WTC11 (cell line): ENCODE data around the gene FAM111A. TPM values are rescaled to one million over a fixed set of nuclear protein-coding genes. Genes with fewer than 3 reads are reported as not detected.

Experiments
- ATAC-seq: fragments of 200-7000 bp; cut with Tn5 transposase; 2 replicates; pipeline ENCODE4 v1.10.0; 2021; ENCODE audit warnings: mild to moderate bottlenecking, moderate library complexity
- CTCF ChIA-PET: fragments of 300-600 bp; sonication (Branson Sonifier 250); formaldehyde crosslinking; loops from one replicate; lab custom pipeline; 2021; ENCODE audit warnings: antibody characterized with exemption; lab: Charles Lee
- POLR2A ChIA-PET: fragments of 350-600 bp; sonication (Branson Sonifier 250); formaldehyde crosslinking; loops from one replicate; lab custom pipeline; 2021; ENCODE audit warnings: antibody characterized with exemption; lab: Charles Lee
- DNase-seq: peaks from one replicate; pipeline ENCODE4 v3.0.0; 2021; ENCODE audit warnings: low spot score
- H3K27ac Mint-ChIP-seq: 2 replicates; pipeline ENCODE4 v1.8.0; 2021; ENCODE audit warnings: mixed read lengths
- H3K27me3 Mint-ChIP-seq: 2 replicates; pipeline ENCODE4 v1.8.0; 2021; ENCODE audit warnings: low read depth, mild to moderate bottlenecking, moderate library complexity, mixed read lengths
- H3K36me3 Mint-ChIP-seq: 2 replicates; pipeline ENCODE4 v1.8.0; 2021; ENCODE audit warnings: mixed read lengths
- H3K4me1 Mint-ChIP-seq: 2 replicates; pipeline ENCODE4 v1.8.0; 2022; ENCODE audit warnings: mixed read lengths
- H3K4me3 Mint-ChIP-seq: 2 replicates; pipeline ENCODE4 v1.8.0; 2021; ENCODE audit warnings: mild to moderate bottlenecking, moderate library complexity, mixed read lengths
- H3K9me3 Mint-ChIP-seq: 2 replicates; pipeline ENCODE4 v1.8.0; 2021; ENCODE audit warnings: mixed read lengths
- ATF1 ChIP-seq: sonication (generic); formaldehyde crosslinking; IDR thresholded peaks from 2 replicates; pipeline ENCODE4 v1.8.1; 2023; ENCODE audit warnings: mild to moderate bottlenecking, moderate library complexity, missing genetic modification reagents
- ETV6 ChIP-seq: sonication (generic); formaldehyde crosslinking; IDR thresholded peaks from 2 replicates; pipeline ENCODE4 v1.8.1; 2022; ENCODE audit warnings: mild to moderate bottlenecking, missing genetic modification reagents
- GRHL2 ChIP-seq: fragments of 250-450 bp; sonication (Bioruptor Pico); IDR thresholded peaks from 2 replicates; pipeline ENCODE4 v1.8.0; 2022; ENCODE audit warnings: mild to moderate bottlenecking, moderate library complexity; ENCODE audit not compliant: insufficient replicate concordance, severe bottlenecking
- PRDM15 ChIP-seq: sonication (generic); formaldehyde crosslinking; IDR thresholded peaks from 2 replicates; pipeline ENCODE4 v1.8.0; 2022; ENCODE audit warnings: missing genetic modification reagents
- RELA ChIP-seq: sonication (generic); formaldehyde crosslinking; IDR thresholded peaks from 2 replicates; pipeline ENCODE4 v1.8.1; 2022; ENCODE audit warnings: missing genetic modification reagents, mild to moderate bottlenecking, borderline replicate concordance
- RORB ChIP-seq: fragments of 250-450 bp; sonication (Bioruptor Pico); IDR thresholded peaks from 2 replicates; pipeline ENCODE4 v1.9.0; 2021; ENCODE audit warnings: mild to moderate bottlenecking
- SMAD3 ChIP-seq: sonication (generic); formaldehyde crosslinking; IDR thresholded peaks from 2 replicates; pipeline ENCODE4 v1.8.0; 2022; ENCODE audit warnings: missing genetic modification reagents, mild to moderate bottlenecking, borderline replicate concordance
- TCF7 ChIP-seq: sonication (generic); formaldehyde crosslinking; IDR thresholded peaks from 2 replicates; pipeline ENCODE4 v1.8.0; 2022; ENCODE audit warnings: mild to moderate bottlenecking, low read depth, missing genetic modification reagents, moderate library complexity
- ZMAT4 ChIP-seq: fragments of 250-450 bp; sonication (Bioruptor Pico); IDR thresholded peaks from 2 replicates; pipeline ENCODE4 v1.9.0; 2021; ENCODE audit warnings: mild to moderate bottlenecking
- ZNF317 ChIP-seq: sonication (generic); formaldehyde crosslinking; IDR thresholded peaks from 2 replicates; pipeline ENCODE4 v1.8.1; 2023; ENCODE audit warnings: low read depth, mild to moderate bottlenecking, moderate library complexity, missing genetic modification reagents, borderline replicate concordance
- ZNF416 ChIP-seq: fragments of 250-450 bp; sonication (Bioruptor Pico); IDR thresholded peaks from 2 replicates; pipeline ENCODE4 v1.9.0; 2021; ENCODE audit warnings: mild to moderate bottlenecking, inconsistent platforms
- total RNA-seq: library from RNA; stranded (reverse); gene quantifications from 3 replicates; pipeline ENCODE4 v1.2.3, GENCODE V29; 2021
- TF ChIP-seq, protein P1 (sequence below): sonication (generic); formaldehyde crosslinking; IDR thresholded peaks from 2 replicates; pipeline ENCODE4 v1.8.1; 2022; ENCODE audit warnings: missing genetic modification reagents, borderline replicate concordance
- TF ChIP-seq, protein P2 (sequence below): sonication (generic); formaldehyde crosslinking; IDR thresholded peaks from 2 replicates; pipeline ENCODE4 v1.8.0; 2023; ENCODE audit warnings: missing genetic modification reagents
- TF ChIP-seq, protein P3 (sequence below): sonication (generic); formaldehyde crosslinking; conservative IDR thresholded peaks from 2 replicates; pipeline ENCODE4 v1.8.1; 2022; ENCODE audit warnings: mild to moderate bottlenecking, missing genetic modification reagents

The FAM111A gene
- total RNA-seq, 1 experiment from 2014 or later, result 18.8 TPM

- TF ChIP-seq RELA (CRISPR knock-in tag) (no peak), ZNF317 (CRISPR knock-in tag) (no peak), SMAD3 (CRISPR knock-in tag) (no peak)
- TF ChIP-seq, protein P1, sequence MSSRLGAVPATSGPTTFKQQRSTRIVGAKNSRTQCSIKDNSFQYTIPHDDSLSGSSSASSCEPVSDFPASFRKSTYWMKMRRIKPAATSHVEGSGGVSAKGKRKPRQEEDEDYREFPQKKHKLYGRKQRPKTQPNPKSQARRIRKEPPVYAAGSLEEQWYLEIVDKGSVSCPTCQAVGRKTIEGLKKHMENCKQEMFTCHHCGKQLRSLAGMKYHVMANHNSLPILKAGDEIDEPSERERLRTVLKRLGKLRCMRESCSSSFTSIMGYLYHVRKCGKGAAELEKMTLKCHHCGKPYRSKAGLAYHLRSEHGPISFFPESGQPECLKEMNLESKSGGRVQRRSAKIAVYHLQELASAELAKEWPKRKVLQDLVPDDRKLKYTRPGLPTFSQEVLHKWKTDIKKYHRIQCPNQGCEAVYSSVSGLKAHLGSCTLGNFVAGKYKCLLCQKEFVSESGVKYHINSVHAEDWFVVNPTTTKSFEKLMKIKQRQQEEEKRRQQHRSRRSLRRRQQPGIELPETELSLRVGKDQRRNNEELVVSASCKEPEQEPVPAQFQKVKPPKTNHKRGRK (CRISPR knock-in tag), result no peak
Measured at GRCh38 chr11:59191890-59192289, 49.2 kb downstream of the FAM111A start (continued).

DNA sequence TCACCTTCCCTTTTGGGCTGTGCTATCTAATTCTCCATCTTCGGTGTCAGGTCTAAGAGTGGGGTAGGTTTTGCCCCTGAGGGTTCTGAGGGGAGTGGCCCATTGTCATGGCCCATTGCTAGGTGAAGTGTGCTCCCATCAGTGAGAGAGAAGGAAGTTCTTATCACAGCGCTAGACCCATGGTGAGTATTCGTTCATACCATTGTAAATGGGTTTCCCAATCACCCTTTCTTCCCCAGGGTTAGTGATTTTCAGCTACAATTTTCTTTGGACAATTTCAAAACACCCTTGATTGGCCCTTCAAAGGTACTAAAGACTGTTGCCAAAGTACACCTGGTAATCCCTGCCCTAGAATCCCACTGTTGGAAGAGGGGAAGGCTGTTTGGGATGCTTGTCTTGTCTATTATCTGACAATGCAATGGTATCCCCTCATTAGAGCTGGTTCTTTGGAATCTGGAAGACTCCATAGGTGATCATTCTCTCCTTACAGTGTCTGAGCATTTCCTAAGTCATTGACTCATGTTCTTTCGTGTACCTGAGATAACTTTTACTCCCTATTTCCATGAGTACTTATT lies 49.9 kb downstream of the FAM111A start:
- TF ChIP-seq, protein P2, sequence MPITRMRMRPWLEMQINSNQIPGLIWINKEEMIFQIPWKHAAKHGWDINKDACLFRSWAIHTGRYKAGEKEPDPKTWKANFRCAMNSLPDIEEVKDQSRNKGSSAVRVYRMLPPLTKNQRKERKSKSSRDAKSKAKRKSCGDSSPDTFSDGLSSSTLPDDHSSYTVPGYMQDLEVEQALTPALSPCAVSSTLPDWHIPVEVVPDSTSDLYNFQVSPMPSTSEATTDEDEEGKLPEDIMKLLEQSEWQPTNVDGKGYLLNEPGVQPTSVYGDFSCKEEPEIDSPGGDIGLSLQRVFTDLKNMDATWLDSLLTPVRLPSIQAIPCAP (CRISPR knock-in tag), result no peak
- TF ChIP-seq RORB (CRISPR knock-in tag) (no peak), ZNF416 (CRISPR knock-in tag) (no peak), ATF1 (CRISPR knock-in tag) (no peak), ZMAT4 (CRISPR knock-in tag) (no peak), PRDM15 (CRISPR knock-in tag) (no peak), TCF7 (no peak)
- TF ChIP-seq, protein P3, sequence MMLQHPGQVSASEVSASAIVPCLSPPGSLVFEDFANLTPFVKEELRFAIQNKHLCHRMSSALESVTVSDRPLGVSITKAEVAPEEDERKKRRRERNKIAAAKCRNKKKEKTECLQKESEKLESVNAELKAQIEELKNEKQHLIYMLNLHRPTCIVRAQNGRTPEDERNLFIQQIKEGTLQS (CRISPR knock-in tag), result no peak
- DNase-seq (no peak), ATAC-seq (no peak)
- Mint-ChIP-seq H3K27ac (no peak overlapping the region), H3K36me3 (peaks cover 67% of the 10 kb centered on the region), H3K9me3 (peaks cover 15% of the 10 kb centered on the region), H3K4me1 (no peaks in the 10 kb centered on the region), H3K27me3 (no peaks in the 10 kb centered on the region), H3K4me3 (no peak overlapping the region)
- POLR2A ChIA-PET, result no interaction called here
- CTCF ChIA-PET, result interaction anchor here (1.0 to 3.7 kb wide), 4 partner anchors 10 to 21 kb away, joined by 4 to 14 read pairs (median 8); partner anchors contain the start of gene DTX4

DNA sequence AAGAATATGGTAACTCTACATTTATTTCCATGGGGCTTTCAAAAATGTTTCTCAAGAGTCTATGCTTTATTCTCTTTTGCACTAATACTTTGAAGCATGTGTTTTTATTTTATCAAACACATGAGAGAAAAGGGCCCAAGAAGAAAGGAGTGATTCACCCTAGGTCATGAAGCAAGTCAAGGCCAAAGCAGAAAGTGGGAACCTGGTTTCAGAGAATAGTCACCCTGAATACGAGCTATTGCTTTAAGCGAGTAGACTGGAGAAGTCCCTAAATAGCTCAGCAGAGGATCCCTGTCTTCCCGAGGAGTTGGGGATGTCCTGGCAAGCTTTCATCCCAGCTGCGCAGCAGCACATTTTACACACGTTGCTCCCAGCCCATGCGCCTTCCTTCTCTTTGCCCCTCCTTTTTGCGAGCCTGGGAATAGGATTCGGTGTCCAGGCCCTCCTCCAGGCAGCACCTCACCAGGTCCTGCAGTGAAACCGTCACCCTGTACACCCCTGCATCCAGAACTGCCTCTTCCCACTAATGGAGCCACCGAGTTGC lies 51.0 kb downstream of the FAM111A start:
- TF ChIP-seq ETV6 (CRISPR knock-in tag) (no peak), GRHL2 (no peak), ZNF416 (CRISPR knock-in tag) (no peak)
- Mint-ChIP-seq H3K4me1 (no peaks in the 10 kb centered on the region), H3K9me3 (peaks cover 15% of the 10 kb centered on the region), H3K27me3 (no peaks in the 10 kb centered on the region), H3K27ac (no peak overlapping the region), H3K4me3 (no peak overlapping the region), H3K36me3 (peaks cover 70% of the 10 kb centered on the region)
- ATAC-seq, result no peak
- no peak for DNase-seq
- ChIA-PET CTCF (interaction anchor here (0.7 to 3.7 kb wide), 6 partner anchors 8 to 22 kb away, joined by 3 to 14 read pairs (median 6); partner anchors contain the start of gene DTX4), POLR2A (no interaction called here)
